ENCODE data around the gene PAFAH1B1. TPM values are rescaled to one million over a fixed set of nuclear protein-coding genes. Genes with fewer than 3 reads are reported as not detected.

Gene PAFAH1B1
- total RNA-seq, 1 experiment from 2014 or later, result 114 TPM

DNA sequence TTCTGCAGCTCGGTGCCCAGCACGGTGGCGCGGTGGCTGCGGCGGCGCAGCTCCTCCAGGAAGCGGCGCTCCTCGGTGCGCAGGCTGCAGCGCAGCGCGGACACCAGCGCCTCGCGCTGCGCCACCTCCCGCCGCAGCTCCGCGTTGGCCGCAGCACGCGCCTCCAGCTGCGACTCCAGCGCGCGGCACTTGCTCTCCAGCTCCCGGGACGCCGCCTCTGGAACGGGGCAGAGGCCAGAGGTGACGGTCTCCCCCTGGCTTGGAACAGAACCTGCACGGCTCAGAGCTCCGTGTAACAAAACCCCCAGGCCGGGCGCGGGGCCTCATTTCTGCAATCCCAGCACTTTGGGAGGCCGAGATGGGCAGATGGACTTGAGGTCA lies 131.3 kb downstream of the PAFAH1B1 start (continued):
- TF ChIP-seq ZNF121 (CRISPR knock-in tag; IDR thresholded peaks at IDR 0.05), result peak; percentile 50; the same call in 1 of the 2 replicates
- no peak for TF ChIP-seq FOXJ3 (CRISPR knock-in tag; IDR thresholded peaks at IDR 0.05; ENCODE audit: borderline replicate concordance)

- H3K36me3 Mint-ChIP-seq, result peaks cover 25% of the 10 kb centered on the region
Measured at GRCh38 chr17:2730764-2731353, 137.4 kb downstream of the PAFAH1B1 start.

More at GRCh38 chr17:2730764-2731353, 137.4 kb downstream of the PAFAH1B1 start:
- Mint-ChIP-seq H3K4me1 (no peaks in the 10 kb centered on the region), H3K27me3 (ENCODE audit: low read depth) (no peaks in the 10 kb centered on the region), H3K27ac (no peak overlapping the region), H3K9me3 (no peaks in the 10 kb centered on the region), H3K4me3 (no peak overlapping the region)
- no peak for DNase-seq (ENCODE audit: low spot score)
- no peak for ATAC-seq
- no peak for TF ChIP-seq MXD4 (CRISPR knock-in tag; IDR thresholded peaks at IDR 0.05; ENCODE audit: borderline replicate concordance)
- TF ChIP-seq, protein P1, sequence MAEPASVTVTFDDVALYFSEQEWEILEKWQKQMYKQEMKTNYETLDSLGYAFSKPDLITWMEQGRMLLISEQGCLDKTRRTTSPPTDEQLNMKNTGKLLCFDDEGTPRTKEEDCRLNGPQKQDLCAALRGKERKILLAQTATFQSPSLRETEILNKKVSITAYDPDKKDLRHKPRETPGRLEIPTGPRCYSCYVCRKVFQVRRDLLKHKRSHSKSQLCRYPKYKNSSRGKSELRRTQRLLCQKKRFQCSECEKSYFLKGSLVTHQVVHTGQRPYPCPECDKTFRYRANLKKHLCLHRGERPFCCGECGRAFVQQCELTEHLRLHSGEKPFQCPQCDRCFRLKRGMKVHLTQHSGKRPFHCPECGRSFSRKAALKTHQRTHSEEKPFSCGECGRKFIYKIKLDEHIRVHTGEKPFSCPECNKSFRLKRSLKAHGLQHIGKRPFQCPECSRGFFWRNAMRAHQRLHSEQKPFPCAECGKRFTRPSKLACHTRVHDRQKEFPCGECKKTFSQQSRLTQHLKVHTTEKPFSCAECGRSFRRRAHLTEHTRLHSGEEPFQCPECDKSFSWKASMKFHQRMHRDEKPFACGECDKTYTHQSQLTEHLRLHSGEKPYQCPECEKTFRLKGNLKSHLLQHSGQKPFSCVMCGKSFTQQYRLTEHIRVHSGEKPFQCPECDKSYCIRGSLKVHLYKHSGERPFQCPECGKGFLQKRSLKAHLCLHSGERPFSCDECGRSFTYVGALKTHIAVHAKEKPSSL (CRISPR knock-in tag; conservative IDR thresholded peaks at IDR 0.05), result no peak
- TF ChIP-seq, protein P2, sequence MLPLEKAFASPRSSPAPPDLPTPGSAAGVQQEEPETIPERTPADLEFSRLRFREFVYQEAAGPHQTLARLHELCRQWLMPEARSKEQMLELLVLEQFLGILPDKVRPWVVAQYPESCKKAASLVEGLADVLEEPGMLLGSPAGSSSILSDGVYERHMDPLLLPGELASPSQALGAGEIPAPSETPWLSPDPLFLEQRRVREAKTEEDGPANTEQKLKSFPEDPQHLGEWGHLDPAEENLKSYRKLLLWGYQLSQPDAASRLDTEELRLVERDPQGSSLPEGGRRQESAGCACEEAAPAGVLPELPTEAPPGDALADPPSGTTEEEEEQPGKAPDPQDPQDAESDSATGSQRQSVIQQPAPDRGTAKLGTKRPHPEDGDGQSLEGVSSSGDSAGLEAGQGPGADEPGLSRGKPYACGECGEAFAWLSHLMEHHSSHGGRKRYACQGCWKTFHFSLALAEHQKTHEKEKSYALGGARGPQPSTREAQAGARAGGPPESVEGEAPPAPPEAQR (CRISPR knock-in tag; IDR thresholded peaks at IDR 0.05), result no peak
- no peak for TF ChIP-seq FOXP4 (CRISPR knock-in tag; IDR thresholded peaks at IDR 0.05)
- TF ChIP-seq SP1 (CRISPR knock-in tag; conservative IDR thresholded peaks at IDR 0.05), result no peak
- TF ChIP-seq USF2 (CRISPR knock-in tag; IDR thresholded peaks at IDR 0.05), result no peak
- TF ChIP-seq SOX15 (CRISPR knock-in tag; IDR thresholded peaks at IDR 0.05), result no peak
- TF ChIP-seq NR3C1 (CRISPR knock-in tag; conservative IDR thresholded peaks at IDR 0.05; ENCODE audit: low read depth), result no peak
- TF ChIP-seq, protein P3, sequence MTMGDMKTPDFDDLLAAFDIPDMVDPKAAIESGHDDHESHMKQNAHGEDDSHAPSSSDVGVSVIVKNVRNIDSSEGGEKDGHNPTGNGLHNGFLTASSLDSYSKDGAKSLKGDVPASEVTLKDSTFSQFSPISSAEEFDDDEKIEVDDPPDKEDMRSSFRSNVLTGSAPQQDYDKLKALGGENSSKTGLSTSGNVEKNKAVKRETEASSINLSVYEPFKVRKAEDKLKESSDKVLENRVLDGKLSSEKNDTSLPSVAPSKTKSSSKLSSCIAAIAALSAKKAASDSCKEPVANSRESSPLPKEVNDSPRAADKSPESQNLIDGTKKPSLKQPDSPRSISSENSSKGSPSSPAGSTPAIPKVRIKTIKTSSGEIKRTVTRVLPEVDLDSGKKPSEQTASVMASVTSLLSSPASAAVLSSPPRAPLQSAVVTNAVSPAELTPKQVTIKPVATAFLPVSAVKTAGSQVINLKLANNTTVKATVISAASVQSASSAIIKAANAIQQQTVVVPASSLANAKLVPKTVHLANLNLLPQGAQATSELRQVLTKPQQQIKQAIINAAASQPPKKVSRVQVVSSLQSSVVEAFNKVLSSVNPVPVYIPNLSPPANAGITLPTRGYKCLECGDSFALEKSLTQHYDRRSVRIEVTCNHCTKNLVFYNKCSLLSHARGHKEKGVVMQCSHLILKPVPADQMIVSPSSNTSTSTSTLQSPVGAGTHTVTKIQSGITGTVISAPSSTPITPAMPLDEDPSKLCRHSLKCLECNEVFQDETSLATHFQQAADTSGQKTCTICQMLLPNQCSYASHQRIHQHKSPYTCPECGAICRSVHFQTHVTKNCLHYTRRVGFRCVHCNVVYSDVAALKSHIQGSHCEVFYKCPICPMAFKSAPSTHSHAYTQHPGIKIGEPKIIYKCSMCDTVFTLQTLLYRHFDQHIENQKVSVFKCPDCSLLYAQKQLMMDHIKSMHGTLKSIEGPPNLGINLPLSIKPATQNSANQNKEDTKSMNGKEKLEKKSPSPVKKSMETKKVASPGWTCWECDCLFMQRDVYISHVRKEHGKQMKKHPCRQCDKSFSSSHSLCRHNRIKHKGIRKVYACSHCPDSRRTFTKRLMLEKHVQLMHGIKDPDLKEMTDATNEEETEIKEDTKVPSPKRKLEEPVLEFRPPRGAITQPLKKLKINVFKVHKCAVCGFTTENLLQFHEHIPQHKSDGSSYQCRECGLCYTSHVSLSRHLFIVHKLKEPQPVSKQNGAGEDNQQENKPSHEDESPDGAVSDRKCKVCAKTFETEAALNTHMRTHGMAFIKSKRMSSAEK (CRISPR knock-in tag; IDR thresholded peaks at IDR 0.05; ENCODE audit: borderline replicate concordance), result no peak
- no peak for TF ChIP-seq ZNF121 (CRISPR knock-in tag; IDR thresholded peaks at IDR 0.05)
- no peak for TF ChIP-seq TCF7 (CRISPR knock-in tag; IDR thresholded peaks at IDR 0.05; ENCODE audit: low read depth)
- TF ChIP-seq JAZF1 (CRISPR knock-in tag; IDR thresholded peaks at IDR 0.05), result no peak
- TF ChIP-seq, protein P4, sequence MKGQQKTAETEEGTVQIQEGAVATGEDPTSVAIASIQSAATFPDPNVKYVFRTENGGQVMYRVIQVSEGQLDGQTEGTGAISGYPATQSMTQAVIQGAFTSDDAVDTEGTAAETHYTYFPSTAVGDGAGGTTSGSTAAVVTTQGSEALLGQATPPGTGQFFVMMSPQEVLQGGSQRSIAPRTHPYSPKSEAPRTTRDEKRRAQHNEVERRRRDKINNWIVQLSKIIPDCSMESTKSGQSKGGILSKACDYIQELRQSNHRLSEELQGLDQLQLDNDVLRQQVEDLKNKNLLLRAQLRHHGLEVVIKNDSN (CRISPR knock-in tag; IDR thresholded peaks at IDR 0.05), result no peak
- TF ChIP-seq RELA (CRISPR knock-in tag; IDR thresholded peaks at IDR 0.05; ENCODE audit: borderline replicate concordance), result no peak
- POLR2A ChIA-PET, result no interaction called here
- CTCF ChIA-PET, result no interaction called here

Data from WTC11 (cell line).